Activated CD8-positive, alpha-beta memory T cell treated with anti-CD3 and anti-CD28 coated beads for 4 hours (primary cell): Measurements from ENCODE around the gene NLGN4Y.

Experiments
- DNase-seq, 2 donors: peaks; one replicate each; pipeline ENCODE4 v3.0.0-alpha.2; 2020; ENCODE audit warnings: low read depth in 2 of 2

The NLGN4Y gene

DNA sequence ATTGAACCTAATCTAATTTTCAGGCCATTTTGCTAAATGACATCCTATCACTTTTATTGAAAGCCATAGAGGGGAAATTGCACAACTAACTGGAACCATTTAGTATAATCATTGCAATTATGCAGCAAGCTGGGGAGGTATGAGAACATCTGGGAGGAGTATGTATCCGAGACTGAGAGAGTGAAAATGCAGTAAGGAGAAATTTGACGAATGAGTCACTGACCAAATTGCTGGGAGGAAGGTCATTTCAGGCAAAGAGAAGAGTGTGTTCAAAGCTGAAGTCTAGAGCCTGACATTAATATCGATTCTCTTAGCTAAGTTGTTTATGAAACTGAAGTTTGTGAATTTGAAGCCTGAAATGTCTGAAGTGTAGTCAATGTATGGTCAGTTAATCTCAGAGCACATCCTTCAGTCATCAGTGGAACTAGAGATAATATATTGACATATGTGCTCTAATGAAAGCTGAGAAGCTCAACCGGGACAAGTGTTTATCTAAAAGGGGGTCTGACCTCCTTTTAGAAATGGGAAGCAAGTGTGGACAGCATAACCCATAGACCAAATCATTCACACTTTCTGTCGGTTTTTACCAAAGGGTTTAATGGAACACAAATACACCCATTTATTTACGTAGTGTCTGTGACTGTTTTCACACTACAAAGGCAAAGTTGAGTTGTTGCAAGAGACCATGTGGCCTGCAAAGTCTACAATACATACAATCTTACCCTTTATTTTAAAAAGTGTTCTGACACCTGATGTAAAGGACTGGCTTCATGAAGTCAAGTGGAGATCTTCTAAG is 120.0 kb downstream of the NLGN4Y start:
- DNase-seq: no peak

DNA sequence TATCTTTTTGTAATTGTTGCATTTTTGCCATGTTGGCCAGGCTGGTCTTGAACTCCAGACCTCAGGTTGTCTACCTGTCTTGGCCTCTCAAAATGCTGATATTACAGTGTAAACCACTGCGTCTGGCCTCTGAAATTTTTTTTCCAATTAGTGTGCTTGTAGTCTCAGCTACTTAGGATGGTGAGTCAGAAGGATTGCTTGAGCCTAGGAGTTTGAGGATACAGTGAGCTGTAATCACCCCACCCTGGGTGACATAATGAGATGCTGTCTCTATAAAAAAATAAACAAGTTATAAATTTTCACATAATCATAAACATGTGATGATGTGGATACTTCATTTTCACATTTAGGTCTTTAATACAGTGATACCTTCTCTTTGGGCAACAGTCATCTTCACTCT is 154.9 kb downstream of the NLGN4Y start:
- no peak for DNase-seq

DNA sequence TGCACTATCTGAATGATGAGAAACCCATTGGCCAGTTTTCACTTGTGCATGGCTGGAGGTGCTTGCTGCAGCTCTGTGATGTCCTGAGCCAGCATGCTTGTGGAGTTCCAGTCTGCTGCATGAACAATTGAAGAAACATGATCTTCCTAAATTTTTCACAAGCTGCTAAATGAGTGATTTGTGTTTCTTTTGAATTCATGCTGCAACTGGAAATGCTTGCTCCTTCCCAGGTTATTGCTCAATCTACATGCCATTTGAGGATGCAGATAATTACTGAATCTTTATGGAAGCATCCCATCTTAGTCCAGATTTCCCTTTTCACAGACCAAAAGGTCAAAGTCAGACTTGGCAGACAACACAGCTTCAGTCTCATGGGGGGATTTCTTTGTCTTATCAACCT is 170.2 kb downstream of the NLGN4Y start:
- DNase-seq: no peak

DNA sequence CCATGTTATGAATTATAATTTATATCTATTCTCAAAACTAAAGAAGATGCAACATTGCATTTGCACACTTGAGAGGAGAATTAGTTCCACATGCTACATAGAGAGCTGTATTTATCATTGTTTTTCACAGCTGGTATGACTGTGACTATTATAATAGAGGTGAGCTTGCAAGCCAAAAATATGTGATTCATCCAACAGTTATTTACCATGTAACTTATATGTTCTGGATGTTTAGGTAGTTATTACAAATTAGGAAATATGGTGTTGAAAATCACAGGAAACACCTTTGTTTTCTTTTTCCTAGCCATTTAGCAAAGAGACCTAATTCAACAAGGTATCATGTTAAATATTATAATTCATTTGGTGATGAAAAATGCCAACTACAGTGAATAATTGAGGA is 183.8 kb downstream of the NLGN4Y start:
- no peak for DNase-seq

DNA sequence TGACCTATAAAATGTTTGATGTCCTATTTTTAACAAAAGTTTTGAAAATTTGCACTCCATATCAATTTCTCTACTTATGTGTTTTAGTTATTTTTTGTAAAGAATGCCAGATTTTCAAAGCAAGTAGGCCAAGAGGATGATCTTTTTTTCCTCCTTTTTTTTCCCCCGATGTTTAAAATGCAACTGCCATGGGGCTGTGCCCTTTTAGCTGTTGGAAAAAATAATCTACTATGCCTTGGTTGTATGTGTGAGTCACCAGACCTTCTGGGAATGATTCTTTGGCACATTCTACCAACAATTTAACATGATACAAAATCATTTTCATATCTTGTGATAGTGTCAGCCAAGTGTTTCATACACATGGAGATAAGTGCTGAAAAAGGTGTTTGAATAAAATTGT is 217.3 kb downstream of the NLGN4Y start:
- DNase-seq: no peak

DNA sequence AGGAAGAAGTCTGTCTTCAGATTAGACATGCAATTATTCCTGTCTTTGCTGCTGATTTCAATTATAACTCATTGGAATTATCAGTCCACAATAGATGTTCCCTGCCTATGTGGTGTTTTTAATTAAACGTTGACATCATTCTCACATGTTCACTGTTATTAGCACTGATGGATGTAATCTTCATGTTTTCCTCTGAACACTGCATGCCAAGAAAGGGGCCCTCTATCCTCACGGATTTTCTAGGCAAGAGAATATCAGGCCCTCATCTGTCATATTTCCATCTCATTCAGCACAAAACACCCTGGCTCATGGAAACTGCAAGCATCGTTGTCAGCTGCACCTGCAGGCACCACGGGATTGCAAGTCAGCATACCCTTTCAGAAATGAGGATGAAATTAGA is 224.0 kb downstream of the NLGN4Y start:
- DNase-seq: no peak

DNA sequence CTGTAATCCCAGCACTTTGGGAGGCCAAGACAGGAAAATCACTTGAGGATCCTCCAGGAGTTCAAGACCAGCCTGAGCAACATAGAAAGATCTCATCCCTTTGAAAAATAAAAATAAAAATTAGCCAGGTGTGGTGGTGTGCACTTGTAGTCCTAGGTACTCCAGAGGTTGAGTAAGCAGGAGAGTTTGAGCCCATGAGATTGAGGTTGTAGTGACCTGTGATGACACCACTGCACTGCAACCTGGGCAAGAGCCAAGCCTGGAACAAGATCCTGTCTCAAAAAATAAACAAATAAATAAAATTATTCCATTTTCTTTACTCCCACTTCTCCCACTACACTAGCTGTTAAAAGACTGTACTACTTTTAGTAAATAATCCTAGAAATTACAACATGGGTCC is 231.2 kb downstream of the NLGN4Y start:
- DNase-seq: no peak

DNA sequence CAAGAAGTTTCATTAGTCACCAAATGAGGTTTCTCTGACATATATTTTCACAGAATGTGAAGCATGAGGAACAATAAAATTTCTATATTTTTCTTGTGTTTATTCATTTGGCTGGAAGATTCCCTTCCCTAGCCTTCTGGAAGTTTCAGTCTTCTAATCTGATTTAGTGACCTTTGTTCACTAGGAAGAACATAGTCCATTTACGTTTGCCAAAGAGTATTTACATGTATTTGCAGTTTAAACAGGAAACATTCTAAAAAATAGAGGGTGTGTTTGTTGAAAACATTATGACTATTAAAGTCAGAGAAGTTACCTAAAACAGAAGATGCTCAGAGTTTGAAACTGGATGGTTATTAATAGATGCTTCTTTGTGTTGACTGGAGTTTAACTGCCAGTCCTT is 238.6 kb downstream of the NLGN4Y start:
- no peak for DNase-seq

DNA sequence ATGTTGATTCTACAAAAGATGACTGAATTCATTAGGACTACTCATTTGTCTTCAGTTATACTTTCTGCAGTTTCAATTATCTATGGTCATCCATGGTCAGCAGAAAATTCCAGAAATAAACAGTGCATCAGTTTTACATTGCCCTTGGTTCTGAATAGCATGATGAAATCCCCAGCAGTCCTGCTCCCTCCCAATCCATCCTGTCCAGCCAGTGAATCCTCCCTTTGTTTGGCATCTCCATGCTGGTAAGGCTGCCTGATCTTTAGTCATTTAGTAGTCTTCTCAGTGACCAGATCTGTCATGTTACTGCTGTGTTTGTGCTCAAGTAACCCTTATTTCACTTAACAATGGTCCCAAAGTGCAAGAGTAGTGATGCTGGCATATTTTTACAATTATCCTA is 239.3 kb downstream of the NLGN4Y start:
- no peak for DNase-seq

DNA sequence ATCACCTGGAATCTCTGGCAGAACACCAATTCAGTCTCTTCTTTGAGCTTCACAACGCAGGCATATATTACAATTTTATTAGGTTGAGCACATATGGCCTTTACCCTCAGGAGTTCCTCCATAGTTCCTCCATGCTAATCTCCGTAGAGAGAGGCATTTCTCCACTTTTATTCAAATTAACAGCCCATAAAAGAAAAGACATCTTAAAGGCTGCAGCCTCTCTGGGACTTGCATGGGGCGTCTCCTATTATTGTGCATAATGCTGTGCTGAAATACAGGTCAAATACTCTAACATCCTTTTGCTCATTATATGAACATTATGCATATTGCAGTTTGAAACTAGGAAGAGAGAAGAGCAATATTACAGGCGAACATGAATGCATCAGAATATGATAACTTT is 253.9 kb downstream of the NLGN4Y start:
- DNase-seq: no peak

DNA sequence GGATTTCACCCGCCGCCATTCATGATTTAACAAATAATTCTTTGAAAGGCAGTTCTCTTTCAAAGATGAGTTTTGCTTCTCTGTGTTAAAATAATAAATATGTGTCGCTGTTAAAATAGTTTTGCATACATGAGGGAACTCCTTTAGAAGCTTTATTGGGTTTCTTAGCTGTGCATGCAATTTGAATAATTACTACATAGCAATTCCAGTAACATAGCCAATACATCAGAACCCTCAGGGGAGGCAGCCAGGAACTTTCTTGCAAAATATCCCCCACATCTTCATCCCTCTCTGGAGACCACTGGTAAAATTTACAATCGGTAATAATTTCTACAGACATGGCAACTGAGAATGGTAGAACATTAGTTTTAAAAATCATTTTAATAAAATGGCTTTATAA is 268.8 kb downstream of the NLGN4Y start:
- DNase-seq: no peak

DNA sequence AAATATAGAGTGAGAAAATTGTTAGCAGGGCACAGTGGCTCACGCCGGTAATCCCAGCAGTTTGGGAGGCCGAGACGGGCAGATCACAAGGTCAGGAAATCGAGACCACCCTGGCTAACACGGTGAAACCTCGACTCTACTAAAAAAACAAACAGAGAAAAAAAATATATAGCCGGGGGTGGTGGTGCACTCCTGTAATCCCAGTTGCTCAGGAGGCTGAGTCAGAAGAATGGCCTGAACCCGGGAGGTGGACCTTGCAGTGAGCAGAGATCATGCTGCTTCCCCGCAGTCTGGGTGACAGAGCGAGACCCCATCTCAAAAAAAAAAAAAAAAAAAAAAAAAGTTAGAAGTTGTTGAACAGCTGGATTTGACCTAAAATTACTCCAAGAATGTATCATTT is 269.3 kb downstream of the NLGN4Y start:
- no peak for DNase-seq

DNA sequence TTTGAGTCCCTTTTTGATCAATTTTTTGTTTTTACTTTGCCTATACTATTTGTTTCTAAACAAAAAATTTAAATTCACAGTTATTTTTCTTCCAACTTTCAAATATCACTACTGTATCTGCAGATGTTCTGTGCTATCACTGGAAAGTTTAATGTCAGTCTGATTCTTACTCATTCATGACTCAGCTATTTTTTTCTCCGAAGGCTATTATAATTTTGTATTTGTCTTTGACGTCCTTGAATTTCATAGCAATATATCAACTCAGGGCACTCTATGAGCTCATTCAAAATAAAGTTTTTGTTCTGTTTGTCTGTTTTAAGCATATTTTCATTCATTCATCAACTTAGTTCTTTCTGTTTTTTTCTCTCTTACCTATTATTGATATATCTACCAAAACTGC is 273.7 kb downstream of the NLGN4Y start:
- no peak for DNase-seq

DNA sequence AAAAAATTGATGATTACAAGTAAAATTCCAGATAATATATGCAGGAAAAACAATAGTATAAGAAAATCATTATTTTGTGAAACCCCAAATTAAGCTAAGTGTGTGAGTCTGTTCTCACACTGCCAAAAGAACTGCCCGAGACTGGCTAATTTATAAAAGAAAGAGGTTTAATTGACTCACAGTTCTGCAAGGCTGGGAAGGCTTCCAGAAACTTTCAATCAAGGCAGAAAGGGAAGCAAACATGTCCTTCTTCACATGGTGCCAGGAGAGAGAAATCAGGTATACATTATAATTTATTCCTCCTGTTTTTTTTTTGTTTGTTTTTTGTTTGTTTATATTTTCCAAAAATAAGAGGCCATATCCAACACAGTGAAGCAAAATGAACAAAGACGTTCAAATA is 276.8 kb downstream of the NLGN4Y start:
- DNase-seq: no peak

DNA sequence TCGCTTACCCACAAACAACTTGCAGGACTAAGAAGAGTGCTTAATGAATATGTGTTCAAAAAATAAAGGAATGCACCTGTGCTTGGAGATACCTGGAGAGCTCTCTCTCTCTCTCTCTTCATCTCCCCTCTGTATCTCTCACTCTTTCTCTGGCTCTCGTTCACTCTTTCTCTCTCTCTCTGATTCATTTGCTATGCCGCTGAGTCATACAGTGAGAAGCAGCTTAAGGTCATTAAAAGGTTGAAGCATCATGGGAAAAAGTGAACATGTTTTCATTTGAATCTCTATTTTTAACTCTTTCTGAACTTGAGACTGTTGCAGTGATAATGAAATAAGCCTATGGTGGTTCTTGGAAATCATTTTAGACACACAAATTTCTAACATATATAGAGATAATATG is 277.8 kb downstream of the NLGN4Y start:
- DNase-seq: no peak

DNA sequence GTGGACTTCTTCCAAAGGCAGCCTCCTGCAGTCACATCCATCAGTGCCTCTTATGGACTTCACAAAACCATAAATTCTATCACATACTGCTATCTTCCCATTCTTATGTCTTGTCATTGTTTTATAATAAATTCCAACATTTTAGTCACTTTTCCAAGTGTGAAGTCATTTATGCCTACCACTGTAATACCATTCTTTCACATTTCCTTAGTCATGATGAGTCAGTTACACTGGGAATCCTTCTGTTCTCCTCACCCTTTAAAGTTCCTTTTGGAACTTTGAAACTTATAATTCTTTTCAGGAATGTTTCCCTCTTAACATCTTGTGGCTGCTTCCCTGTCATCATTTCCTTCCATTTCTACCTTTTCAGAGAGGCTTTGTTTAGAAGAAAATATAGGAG is 279.7 kb downstream of the NLGN4Y start:
- DNase-seq: no peak

DNA sequence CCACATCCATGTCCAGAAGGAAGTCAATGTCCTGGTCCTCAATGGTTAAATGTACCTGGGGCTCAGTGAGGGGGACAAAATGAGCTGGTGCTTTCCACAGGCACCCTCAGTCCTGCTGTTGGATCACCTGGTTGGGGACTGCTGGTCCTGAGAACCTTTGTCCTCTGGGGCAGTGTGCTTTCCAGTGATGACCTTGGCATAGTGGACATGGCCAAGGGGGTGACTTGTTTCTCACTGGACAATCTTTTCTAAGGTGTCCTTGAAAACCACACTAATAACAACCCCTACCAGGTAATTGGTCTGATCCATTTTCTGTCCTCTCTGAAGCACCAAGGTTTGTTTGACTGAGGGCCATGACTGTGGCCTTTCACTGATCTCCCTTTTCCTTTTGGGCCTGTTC is 294.1 kb downstream of the NLGN4Y start:
- DNase-seq: no peak

DNA sequence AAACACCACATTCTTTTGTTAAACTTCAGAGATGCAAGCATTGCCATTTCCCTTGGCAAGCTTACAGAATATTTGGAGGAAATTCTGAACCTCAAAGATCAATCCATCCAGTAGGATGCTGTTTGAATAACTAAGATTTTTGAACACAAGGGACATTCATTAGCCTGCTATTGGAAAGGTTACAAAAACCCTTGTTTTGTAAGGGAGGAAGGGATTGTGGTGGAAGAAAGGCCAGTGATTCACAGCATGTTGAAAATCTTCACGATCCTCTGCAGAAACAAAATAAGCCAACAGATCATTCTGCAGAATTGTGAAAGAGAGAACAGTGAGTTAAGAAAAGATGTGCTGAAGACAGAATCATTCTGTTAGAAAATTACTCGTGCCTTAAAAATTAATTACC is 297.9 kb downstream of the NLGN4Y start:
- no peak for DNase-seq

DNA sequence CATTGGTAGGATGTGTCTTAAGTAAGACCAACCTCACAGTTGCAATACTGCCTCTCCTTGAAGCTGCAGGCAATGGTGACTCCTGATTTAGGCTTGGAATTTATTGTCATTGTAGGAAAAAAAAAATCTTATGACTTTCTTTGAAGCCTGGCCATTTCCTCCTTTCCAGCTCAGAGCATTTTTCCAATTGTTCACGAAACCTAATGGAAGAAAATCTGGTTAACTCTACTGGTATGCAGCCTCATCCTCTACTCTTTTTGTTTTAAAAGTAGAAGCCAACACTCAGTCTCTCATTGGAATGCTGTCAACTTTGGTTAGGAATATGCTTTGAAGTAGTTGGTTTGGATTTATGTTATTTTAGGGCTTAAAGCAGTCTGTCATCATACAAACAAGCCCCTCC is 298.6 kb downstream of the NLGN4Y start:
- no peak for DNase-seq

DNA sequence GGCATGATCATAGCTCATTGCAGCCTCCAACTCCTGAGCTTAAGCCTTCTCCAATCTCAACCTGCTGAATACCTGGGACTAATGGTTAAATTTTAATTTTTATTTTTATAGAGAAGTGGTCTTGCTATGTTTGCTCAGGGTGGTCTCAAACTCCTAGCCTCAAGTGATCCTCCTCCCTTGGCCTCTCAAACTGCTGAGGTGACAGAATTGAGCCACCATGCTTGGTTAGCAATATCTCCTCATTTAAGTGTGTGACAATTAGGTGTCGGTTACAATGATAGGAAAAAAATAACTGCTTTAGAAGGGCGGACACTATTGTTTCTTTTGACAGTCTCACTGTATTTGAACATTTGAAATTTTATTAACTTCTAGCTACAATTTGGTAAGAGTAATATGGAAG is 300.3 kb downstream of the NLGN4Y start:
- DNase-seq: no peak

DNA sequence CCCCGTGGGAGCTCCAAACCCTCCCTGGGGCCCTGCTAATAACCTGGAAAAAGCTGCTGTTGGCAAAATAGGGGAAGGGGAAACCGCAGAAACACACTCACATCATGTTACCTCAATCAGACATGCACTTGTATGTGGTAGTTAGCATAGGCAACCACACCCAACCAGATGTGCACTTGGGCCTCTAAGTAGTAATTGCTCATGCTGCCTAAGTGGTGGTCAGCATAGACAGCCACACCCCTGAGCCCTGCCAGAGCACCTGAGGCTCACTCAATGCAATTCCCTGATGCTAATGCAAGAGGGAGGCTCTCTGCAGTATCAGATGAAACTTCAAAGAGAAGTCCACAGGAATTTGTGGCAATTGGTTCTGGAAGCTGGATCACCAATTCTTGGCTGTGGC is 301.4 kb downstream of the NLGN4Y start:
- DNase-seq: no peak

DNA sequence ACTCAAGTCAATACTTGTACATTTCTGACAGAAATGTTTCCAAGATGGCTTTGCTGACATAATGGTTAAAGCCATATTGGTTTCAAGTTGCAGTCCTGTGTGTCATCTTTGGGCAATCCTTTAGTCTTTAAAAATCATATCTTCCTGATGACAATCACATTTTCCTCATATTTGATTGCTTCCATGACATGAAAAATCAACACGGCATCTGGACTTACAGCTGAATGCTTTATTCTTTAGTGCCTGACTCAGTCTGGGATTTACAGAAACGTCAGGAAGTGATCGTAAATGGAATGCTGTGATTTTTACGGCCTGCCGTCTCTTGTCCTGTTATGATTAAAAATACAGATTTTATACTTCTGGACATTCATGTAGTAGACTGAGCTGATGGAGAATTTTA is 304.2 kb downstream of the NLGN4Y start:
- no peak for DNase-seq

DNA sequence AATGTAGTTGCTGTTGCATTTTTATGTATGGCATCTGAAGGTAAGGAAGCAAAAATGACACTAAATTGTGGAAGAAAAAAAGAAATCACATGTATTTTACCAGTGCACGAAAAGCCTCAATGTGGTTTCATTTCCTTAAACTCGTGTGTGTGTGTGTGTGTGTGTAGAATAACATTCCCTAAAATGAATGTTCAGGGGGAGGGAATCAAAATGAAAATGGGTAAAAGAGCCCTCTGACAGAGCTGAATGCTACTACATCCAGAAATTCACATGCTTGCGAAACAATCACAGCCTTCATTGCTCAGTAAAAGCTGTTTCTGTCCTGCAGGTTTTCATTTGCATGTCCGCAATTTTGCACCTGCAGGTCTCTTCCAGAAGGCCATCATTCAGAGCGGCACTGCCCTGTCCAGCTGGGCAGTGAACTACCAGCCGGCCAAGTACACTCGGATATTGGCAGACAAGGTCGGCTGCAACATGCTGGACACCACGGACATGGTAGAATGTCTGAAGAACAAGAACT is 305.1 kb downstream of the NLGN4Y start:
- no peak for DNase-seq
